Neural cell (in vitro differentiated cells): ENCODE data around the gene TSPAN15.

Experiments
- CTCF ChIP-seq: fragments of 450-650 bp; IDR thresholded peaks from 2 replicates; pipeline ENCODE4 v1.5.1; 2014; ENCODE audit warnings: antibody characterized with exemption, mild to moderate bottlenecking, moderate library complexity; ENCODE audit not compliant: poor library complexity, severe bottlenecking
- POLR2AphosphoS5 ChIP-seq: IDR thresholded peaks from 2 replicates; pipeline ENCODE4 v1.6.1; 2012

DNA sequence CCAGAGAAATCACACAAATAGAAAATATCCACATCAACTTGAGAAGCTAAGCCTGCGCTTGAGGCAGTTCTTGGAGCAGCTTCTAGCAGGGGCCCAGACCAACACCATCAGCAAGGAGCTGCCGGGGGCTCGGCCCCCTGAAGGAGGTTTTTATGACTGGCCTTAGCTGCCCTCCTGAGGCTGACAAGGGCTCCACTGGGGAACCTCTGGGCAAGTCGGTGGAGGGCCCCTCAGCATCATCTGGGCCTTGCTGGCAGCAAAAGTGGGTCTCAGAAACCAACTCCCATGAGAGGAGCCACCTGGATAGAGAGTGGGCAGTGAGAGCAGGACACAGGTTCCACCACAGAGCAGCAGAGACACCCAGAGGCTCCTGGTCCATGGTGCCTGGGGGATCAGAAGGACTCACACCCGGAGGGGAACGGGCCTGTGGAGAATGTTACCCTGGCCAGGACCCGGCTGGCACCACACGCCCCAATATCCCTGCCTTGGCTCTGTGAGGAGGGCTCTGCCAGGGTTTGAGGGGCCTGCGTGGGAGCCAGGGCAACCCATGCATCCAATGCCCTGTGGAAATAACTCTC lies 66.1 kb downstream of the TSPAN15 start:
- no peak for TF ChIP-seq CTCF
- no peak for TF ChIP-seq POLR2AphosphoS5
